ENCODE measurements around the gene FAM13A. TPM values are rescaled to one million over a fixed set of nuclear protein-coding genes. Genes with fewer than 3 reads are reported as not detected.
A peak's percentile ranks its signal among the peaks of the same experiment; 100 is the strongest.

The FAM13A gene
- total and polyA plus RNA-seq, 2 of the 8 experiments (the other 6 are each of a cell fraction or from before 2014, with no cell fraction given), result 7.1 to 16.5 TPM

GRCh38 chr4:89056292-89056952 lies 563 bp downstream of the FAM13A start:
- H3K27me3 ChIP-seq (replicated peaks in 1 of 4; ENCODE audit: control insufficient read depth in 3 of 4, extremely low read depth in 1 of 4, insufficient read depth in 3 of 4, low read length in 3 of 4), result no peaks in the 10 kb centered on the region
- H3K23me2 ChIP-seq (ENCODE audit: low read depth, low read length), result no peaks in the 10 kb centered on the region; the same call in 1 of the 2 replicates
- H3K79me2 ChIP-seq (ENCODE audit: control insufficient read depth in 1 of 2, insufficient read depth in 2 of 2, low read length in 2 of 2), result peaks cover 0 to 54% of the 10 kb centered on the region in 2 experiments; a peak in 3 of 4 replicates
- no peak overlapping the region for H3K18ac ChIP-seq (ENCODE audit: extremely low read depth, low read length)
- WGBS, 2 experiments (ENCODE audit: extremely low coverage in 1 of 2, insufficient coverage in 1 of 2, insufficient read length in 1 of 2, insufficient replicate concordance in 2 of 2, low coverage in 1 of 2, low lambda C conversion rate in 2 of 2, missing lambda C conversion rate in 1 of 2), result 11% methylated on average over 2 of the region's 2 CpGs; no CpG with 5 or more reads in 1 of the 2 experiments
- peak overlapping the region; percentile 49 to 88 (median 60); a peak in 6 of 7 replicates for H3K9ac ChIP-seq (replicated peaks in 1 of 4; ENCODE audit: extremely low read depth in 1 of 4, low read depth in 3 of 4, low read length in 3 of 4)
- DNase-seq (ENCODE audit: low read depth in 1 of 2, low spot score in 2 of 2), result no peak
- H3K27ac ChIP-seq (ENCODE audit: low read depth, low read length), result no peak overlapping the region
- no peak overlapping the region for H2BK20ac ChIP-seq (ENCODE audit: low read length)
- H3K4ac ChIP-seq (replicated peaks; ENCODE audit: insufficient read length, low read depth, low read length), result no peak overlapping the region
- TF ChIP-seq ATF2 (IDR thresholded peaks at IDR 0.05; ENCODE audit: low read length) (no peak), CHD1 (IDR thresholded peaks at IDR 0.05; ENCODE audit: low read depth, low read length) (no peak), TBP (IDR thresholded peaks at IDR 0.05; ENCODE audit: low read depth, low read length) (no peak), KDM5A (IDR thresholded peaks at IDR 0.05; ENCODE audit: low read length) (no peak), SIRT6 (IDR thresholded peaks at IDR 0.05; ENCODE audit: low read length) (no peak)
- H2BK12ac ChIP-seq (ENCODE audit: low read depth, low read length), result no peak overlapping the region; the same call in 1 of the 2 replicates
- H3K56ac ChIP-seq (replicated peaks; ENCODE audit: insufficient read length, low read depth, low read length), result no peak overlapping the region
- H2BK5ac ChIP-seq (ENCODE audit: low read depth, low read length), result no peak overlapping the region
- H3K14ac ChIP-seq (ENCODE audit: insufficient read length), result no peak overlapping the region
- no peak overlapping the region for H4K8ac ChIP-seq (ENCODE audit: extremely low read depth, insufficient read depth, low read length)
- H3K9me3 ChIP-seq (ENCODE audit: insufficient read depth in 2 of 2, low read depth in 1 of 2, low read length in 1 of 2), result no peaks in the 10 kb centered on the region
- H4K5ac ChIP-seq (ENCODE audit: insufficient read length, low read depth, low read length), result no peak overlapping the region
- H3K4me1 ChIP-seq (replicated peaks in 1 of 4; ENCODE audit: control insufficient read depth in 3 of 4, insufficient read depth in 4 of 4, low read length in 3 of 4), result no peaks in the 10 kb centered on the region; a peak in 3 of 7 replicates
- H2AFZ ChIP-seq (ENCODE audit: low read length), result peak overlapping the region; percentile 45
- ChIA-PET CTCF (ENCODE audit: partially characterized antibody) (no interaction called here), POLR2A (ENCODE audit: partially characterized antibody) (interaction anchor here (0.6 to 2.0 kb wide), 7 partner anchors 10 to 140 kb away, joined by 3 to 6 read pairs (median 3); no protein-coding TSS in a partner anchor)
- no peak overlapping the region for H2AK5ac ChIP-seq (ENCODE audit: low read depth, low read length)
- H2BK120ac ChIP-seq (replicated peaks; ENCODE audit: low read depth, low read length), result no peak overlapping the region
- H3K23ac ChIP-seq (ENCODE audit: insufficient read length), result no peak overlapping the region
- no peak for FAIRE-seq
- H3K36me3 ChIP-seq (ENCODE audit: control insufficient read depth in 2 of 4, insufficient read depth in 4 of 4, low read length in 3 of 4), result no peaks in the 10 kb centered on the region
- H4K20me1 ChIP-seq (replicated peaks in 1 of 2; ENCODE audit: control insufficient read depth in 1 of 2, insufficient read depth in 2 of 2, low read length in 2 of 2), result no peaks in the 10 kb centered on the region
- no peaks in the 10 kb centered on the region; the same call in 1 of the 2 replicates for H3K79me1 ChIP-seq (ENCODE audit: low read depth, low read length)
- peak overlapping the region; percentile 71 to 85 for H3K4me2 ChIP-seq (ENCODE audit: insufficient read depth in 1 of 2, low read depth in 2 of 2, low read length in 2 of 2)
- no peak overlapping the region for H2BK15ac ChIP-seq (ENCODE audit: low read length)
- H4K91ac ChIP-seq (replicated peaks; ENCODE audit: insufficient read length, low read length), result no peak overlapping the region
- H3K4me3 ChIP-seq (ENCODE audit: extremely low read depth in 1 of 4, insufficient read depth in 2 of 4, low read depth in 3 of 4, low read length in 4 of 4), result peak overlapping the region; percentile 55 to 98 (median 66)

Measured in H1 (cell line).